ENCODE data around the gene OR2Y1. TPM values are rescaled to one million over a fixed set of nuclear protein-coding genes. Genes with fewer than 3 reads are reported as not detected.
"Not testable (repeated sequence)": the region's sequence is repeated elsewhere in the genome, so short reads cannot be mapped to it uniquely, and the experiment has no call there.

The OR2Y1 gene
- total RNA-seq, 1 donor from 2014 or later, result not detected

DNA sequence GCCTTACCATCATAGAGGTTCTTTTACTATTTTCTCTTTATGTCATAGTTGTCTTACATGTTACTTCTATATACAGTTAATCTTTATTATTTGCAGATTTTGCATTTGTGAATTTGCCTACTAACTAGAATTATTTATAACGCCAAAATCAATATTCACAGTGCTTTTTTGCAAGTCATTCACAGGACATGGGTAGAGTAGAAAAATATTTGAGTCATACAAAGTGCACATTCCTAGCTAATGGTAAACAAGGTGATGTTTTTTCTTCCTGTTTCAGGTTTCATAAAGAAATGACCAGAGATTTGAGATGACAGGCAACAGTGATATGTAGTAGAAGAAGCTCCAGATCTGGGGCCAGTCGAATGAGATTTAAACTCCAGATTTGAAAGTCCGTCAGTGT is 30.0 kb upstream of the OR2Y1 start:
- Mint-ChIP-seq H3K4me1 (no peaks in the 10 kb centered on the region), H3K36me3 (ENCODE audit: low read depth) (peaks cover 12% of the 10 kb centered on the region), H3K27ac (ENCODE audit: unreplicated experiment) (no peak overlapping the region), H3K4me3 (no peak overlapping the region), H3K9me3 (peaks cover 33% of the 10 kb centered on the region), H3K27me3 (ENCODE audit: low read depth) (peaks cover 28% of the 10 kb centered on the region)
- TF ChIP-seq, protein P1, sequence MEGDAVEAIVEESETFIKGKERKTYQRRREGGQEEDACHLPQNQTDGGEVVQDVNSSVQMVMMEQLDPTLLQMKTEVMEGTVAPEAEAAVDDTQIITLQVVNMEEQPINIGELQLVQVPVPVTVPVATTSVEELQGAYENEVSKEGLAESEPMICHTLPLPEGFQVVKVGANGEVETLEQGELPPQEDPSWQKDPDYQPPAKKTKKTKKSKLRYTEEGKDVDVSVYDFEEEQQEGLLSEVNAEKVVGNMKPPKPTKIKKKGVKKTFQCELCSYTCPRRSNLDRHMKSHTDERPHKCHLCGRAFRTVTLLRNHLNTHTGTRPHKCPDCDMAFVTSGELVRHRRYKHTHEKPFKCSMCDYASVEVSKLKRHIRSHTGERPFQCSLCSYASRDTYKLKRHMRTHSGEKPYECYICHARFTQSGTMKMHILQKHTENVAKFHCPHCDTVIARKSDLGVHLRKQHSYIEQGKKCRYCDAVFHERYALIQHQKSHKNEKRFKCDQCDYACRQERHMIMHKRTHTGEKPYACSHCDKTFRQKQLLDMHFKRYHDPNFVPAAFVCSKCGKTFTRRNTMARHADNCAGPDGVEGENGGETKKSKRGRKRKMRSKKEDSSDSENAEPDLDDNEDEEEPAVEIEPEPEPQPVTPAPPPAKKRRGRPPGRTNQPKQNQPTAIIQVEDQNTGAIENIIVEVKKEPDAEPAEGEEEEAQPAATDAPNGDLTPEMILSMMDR (conservative IDR thresholded peaks at IDR 0.05), result no peak
- no peak for DNase-seq (ENCODE audit: low read depth, low spot score)

GRCh38 chr5:180755601-180756000 is 15.7 kb upstream of the OR2Y1 start:
- TF ChIP-seq, protein P1 (conservative IDR thresholded peaks at IDR 0.05), result no peak
- peaks cover 11% of the 10 kb centered on the region for H3K9me3 Mint-ChIP-seq
- no peaks in the 10 kb centered on the region for H3K4me1 Mint-ChIP-seq
- H3K27me3 Mint-ChIP-seq (ENCODE audit: low read depth), result peaks cover 29% of the 10 kb centered on the region
- H3K4me3 Mint-ChIP-seq, result no peak overlapping the region
- no peak for DNase-seq (ENCODE audit: low read depth, low spot score)
- H3K27ac Mint-ChIP-seq (ENCODE audit: unreplicated experiment), result no peak overlapping the region
- H3K36me3 Mint-ChIP-seq (ENCODE audit: low read depth), result no peaks in the 10 kb centered on the region

- Mint-ChIP-seq H3K27ac (ENCODE audit: unreplicated experiment) (no peak overlapping the region), H3K27me3 (ENCODE audit: low read depth) (peaks cover 34% of the 10 kb centered on the region), H3K4me1 (no peaks in the 10 kb centered on the region), H3K9me3 (peaks cover 2% of the 10 kb centered on the region), H3K4me3 (no peak overlapping the region), H3K36me3 (ENCODE audit: low read depth) (no peaks in the 10 kb centered on the region)
- no peak for DNase-seq (ENCODE audit: low read depth, low spot score)
- TF ChIP-seq, protein P1 (conservative IDR thresholded peaks at IDR 0.05), result no peak
Measured at GRCh38 chr5:180744253-180744652, 4.4 kb upstream of the OR2Y1 start.

DNA sequence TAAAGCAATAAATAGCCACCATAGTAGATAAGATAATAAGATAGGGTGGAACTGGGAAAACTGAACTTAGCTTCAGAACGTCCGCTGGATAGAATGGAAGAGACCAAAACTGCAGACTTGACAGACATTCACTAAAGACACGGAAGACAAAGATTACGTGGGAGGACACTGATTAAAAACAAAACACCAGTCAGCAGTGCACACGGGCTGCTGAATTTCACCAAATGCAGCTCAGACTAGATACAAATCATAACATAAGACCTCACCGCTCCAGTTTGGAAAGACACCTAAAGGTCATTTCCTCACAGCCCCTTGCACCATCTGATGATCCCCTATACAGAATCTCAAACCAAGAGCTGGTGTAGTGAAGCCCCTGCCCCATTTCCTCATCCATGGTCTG is 2.9 kb upstream of the OR2Y1 start:
- TF ChIP-seq, protein P1 (conservative IDR thresholded peaks at IDR 0.05), result no peak
- Mint-ChIP-seq H3K9me3 (no peaks in the 10 kb centered on the region), H3K4me3 (no peak overlapping the region), H3K27me3 (ENCODE audit: low read depth) (peaks cover 38% of the 10 kb centered on the region), H3K4me1 (no peaks in the 10 kb centered on the region), H3K36me3 (ENCODE audit: low read depth) (no peaks in the 10 kb centered on the region), H3K27ac (ENCODE audit: unreplicated experiment) (no peak overlapping the region)
- no peak for DNase-seq (ENCODE audit: low read depth, low spot score)

- DNase-seq (ENCODE audit: low read depth, low spot score); H3K36me3 Mint-ChIP-seq (ENCODE audit: low read depth); H3K27ac Mint-ChIP-seq (ENCODE audit: unreplicated experiment); H3K4me3 Mint-ChIP-seq; H3K9me3 Mint-ChIP-seq; H3K4me1 Mint-ChIP-seq: not testable (repeated sequence)
- H3K27me3 Mint-ChIP-seq (ENCODE audit: low read depth), result peaks cover 49% of the 10 kb centered on the region
Measured at GRCh38 chr5:180740953-180741352, 1.1 kb upstream of the OR2Y1 start.

DNA sequence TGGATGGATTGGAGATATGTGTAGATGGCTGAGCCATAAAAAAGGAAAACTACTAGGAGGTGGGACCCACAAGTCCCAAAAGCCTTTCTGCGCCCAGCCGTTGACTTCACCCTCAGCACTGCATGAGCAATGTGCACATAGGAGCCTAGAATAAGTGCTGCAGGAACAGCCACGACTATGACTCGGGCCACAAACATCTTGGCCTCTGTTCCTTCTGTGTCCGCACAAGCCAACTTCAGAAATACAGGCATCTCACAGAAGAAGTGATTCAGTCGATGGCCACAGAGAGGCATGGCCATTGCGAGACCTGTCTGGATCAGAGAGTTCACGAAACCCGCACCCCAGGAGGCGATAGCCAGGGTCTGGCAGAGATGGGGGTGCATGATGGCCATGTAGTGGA is 587 bp downstream of the OR2Y1 start:
- Mint-ChIP-seq H3K27ac (ENCODE audit: unreplicated experiment) (no peak overlapping the region), H3K4me1 (no peaks in the 10 kb centered on the region), H3K27me3 (ENCODE audit: low read depth) (peaks cover 60% of the 10 kb centered on the region), H3K4me3 (no peak overlapping the region), H3K36me3 (ENCODE audit: low read depth) (no peaks in the 10 kb centered on the region), H3K9me3 (no peaks in the 10 kb centered on the region)
- no peak for DNase-seq (ENCODE audit: low read depth, low spot score)
- TF ChIP-seq, protein P1 (conservative IDR thresholded peaks at IDR 0.05), result no peak
